ENCODE results near the gene BEND6.

Gene BEND6

DNA sequence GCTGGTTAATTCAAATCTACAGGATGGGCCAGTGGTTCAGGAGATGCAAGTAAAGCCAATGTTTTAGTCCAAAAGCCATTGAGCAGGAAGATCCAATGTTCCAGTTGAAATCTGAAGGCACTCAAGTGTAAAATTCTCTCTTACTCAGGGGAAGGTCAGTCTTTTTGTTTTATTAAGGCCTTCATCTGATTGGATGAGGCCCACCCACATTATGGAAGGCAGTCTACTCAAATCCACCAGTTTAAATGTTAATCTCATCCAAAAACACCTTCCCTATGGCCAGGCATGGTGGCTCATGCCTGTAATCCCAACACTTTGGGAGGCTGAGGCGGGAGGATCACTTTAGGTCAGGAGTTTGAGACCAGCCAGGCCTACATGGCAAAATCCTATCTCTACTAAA, 31.3 kb upstream of the BEND6 start:
- Histone ChIP-seq H3K36me3 (ENCODE audit: insufficient read depth, low read length) (no peaks in the 10 kb centered on the region), H3K4me1 (ENCODE audit: control insufficient read depth, insufficient read depth, low read length) (peaks cover 17% of the 10 kb centered on the region), H3K27me3 (ENCODE audit: control insufficient read depth, insufficient read depth, low read length) (no peaks in the 10 kb centered on the region), H3K4me2 (ENCODE audit: low read length) (no peak overlapping the region), H3K4me3 (ENCODE audit: low read length) (no peak overlapping the region), H3K9me3 (replicated peaks; ENCODE audit: low read length) (no peaks in the 10 kb centered on the region), H3K9ac (ENCODE audit: low read depth, low read length) (no peak overlapping the region)

DNA sequence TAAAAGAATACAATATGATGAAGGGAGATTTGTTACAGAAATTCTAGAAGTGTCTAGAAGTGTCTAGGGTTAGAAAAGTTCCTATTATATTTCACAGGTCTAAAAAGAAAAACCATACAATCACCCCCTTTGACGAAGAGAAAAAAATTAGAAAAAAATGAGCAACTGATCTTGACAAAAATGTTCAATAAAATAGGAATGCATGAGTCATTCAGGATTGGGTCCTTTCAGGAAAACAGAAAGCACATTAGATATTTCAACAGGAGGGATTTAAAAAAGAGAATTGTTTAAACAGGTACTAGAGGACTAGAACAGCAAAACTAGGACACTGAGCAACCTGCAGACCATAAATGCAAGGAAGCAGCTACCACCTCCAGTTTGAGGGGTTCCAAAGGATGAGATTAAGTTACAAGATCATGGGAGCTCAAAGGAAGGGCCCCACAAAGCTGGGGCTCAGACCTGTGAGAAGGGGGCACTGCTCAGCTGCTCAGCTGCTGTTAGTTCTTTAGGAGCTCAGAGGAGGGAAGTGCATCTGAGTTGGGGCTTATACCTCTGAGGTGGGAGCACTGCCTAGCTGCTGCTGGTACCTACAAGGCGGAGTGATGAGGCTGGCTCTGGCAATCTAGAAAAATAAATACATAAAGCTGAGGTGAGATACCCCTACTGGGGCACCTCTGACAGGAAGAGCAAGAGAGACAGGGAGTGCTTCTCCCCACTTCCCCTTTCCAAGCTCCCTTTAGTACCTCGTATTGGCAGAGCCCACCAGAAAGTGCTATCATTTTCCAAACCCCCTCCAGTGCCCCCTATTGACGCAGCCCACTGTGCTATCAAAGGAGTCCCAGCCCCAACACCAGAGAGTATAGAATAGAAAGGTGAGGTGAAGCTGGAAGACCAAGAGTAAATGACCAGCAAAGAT, 27.1 kb upstream of the BEND6 start:
- H3K9me3 ChIP-seq (replicated peaks; ENCODE audit: low read length), result no peaks in the 10 kb centered on the region
- no peaks in the 10 kb centered on the region for H3K27me3 ChIP-seq (ENCODE audit: control insufficient read depth, insufficient read depth, low read length)
- peaks cover 17% of the 10 kb centered on the region for H3K4me1 ChIP-seq (ENCODE audit: control insufficient read depth, insufficient read depth, low read length)
- peak overlapping the region; percentile 19 for H3K4me2 ChIP-seq (ENCODE audit: low read length)
- H3K9ac ChIP-seq (ENCODE audit: low read depth, low read length), result no peak overlapping the region
- H3K36me3 ChIP-seq (ENCODE audit: insufficient read depth, low read length), result peaks cover 3% of the 10 kb centered on the region
- no peak overlapping the region for H3K4me3 ChIP-seq (ENCODE audit: low read length)

DNA sequence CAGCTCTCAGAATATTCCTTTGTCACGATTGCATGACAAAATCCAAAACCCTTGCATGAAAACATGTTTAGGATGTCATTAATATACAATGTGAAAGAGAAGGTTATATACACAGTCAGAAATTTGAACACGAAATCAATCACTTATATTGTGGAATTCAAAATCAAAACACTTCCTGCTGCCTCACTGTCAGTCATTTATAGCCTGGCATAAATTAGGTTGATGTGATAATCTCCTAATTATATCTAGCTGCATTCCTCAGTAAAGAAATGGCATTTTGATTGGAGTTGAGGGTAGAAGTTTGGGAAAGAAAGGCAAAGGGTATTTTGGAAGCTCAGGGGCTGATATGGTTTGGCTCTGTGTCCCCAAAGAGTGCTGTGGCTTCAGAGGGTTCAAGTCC, 24.1 kb upstream of the BEND6 start:
- Histone ChIP-seq H3K4me3 (ENCODE audit: low read length) (no peak overlapping the region), H3K27me3 (ENCODE audit: control insufficient read depth, insufficient read depth, low read length) (no peaks in the 10 kb centered on the region), H3K4me2 (ENCODE audit: low read length) (no peak overlapping the region), H3K9ac (ENCODE audit: low read depth, low read length) (no peak overlapping the region), H3K9me3 (replicated peaks; ENCODE audit: low read length) (no peaks in the 10 kb centered on the region), H3K4me1 (ENCODE audit: control insufficient read depth, insufficient read depth, low read length) (peaks cover 17% of the 10 kb centered on the region), H3K36me3 (ENCODE audit: insufficient read depth, low read length) (peaks cover 3% of the 10 kb centered on the region)

DNA sequence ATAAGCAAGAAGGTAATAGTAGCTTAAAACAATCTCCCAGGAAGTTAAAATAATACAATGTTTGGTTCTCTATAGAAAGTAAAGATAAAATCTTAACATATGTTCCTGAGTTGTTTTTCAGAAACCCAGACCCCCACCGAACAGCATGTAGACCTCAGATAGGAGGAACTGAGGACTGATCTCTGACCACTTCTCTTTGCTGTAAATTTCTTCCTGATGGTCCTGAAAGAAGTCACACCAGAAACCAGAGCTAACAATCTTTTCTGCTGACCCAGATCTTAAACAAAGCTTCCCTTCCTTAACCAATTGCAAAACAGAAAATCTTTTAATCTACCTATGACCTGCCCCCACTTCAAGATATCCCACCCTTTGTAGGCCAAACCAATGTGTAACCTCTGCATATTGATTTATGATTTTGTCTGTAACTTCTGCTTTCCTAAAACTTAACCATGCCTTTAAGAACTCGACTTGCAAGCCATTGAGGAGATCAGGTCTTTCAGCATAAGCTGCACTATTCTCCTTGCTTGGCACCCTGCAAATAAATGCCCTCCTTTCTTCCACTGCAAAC, 21.9 kb upstream of the BEND6 start:
- Histone ChIP-seq H3K4me1 (ENCODE audit: control insufficient read depth, insufficient read depth, low read length) (peaks cover 8% of the 10 kb centered on the region), H3K9me3 (replicated peaks; ENCODE audit: low read length) (no peaks in the 10 kb centered on the region), H3K36me3 (ENCODE audit: insufficient read depth, low read length) (peaks cover 3% of the 10 kb centered on the region), H3K27me3 (ENCODE audit: control insufficient read depth, insufficient read depth, low read length) (no peaks in the 10 kb centered on the region), H3K4me2 (ENCODE audit: low read length) (no peak overlapping the region), H3K9ac (ENCODE audit: low read depth, low read length) (no peak overlapping the region), H3K4me3 (ENCODE audit: low read length) (no peak overlapping the region)

DNA sequence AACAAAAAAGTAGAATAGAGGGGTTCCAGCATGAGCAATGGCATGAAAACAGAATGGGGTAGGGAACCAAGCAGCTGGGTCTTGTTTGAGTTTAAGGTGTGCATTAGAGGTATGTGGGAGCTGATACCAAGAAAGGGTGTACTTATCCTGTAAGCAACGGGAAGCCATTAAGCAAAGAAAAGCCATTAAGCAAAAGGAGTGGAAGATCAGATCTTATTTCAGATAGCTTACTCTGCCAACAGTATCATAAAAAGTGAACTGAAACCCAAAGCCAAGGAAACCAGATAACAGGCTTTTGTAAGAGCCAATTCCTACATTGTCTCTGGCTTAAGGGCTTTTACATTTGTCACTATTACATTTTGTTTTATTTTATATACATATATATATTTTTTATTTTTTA, 21.3 kb upstream of the BEND6 start:
- Histone ChIP-seq H3K4me3 (ENCODE audit: low read length) (no peak overlapping the region), H3K36me3 (ENCODE audit: insufficient read depth, low read length) (peaks cover 3% of the 10 kb centered on the region)

DNA sequence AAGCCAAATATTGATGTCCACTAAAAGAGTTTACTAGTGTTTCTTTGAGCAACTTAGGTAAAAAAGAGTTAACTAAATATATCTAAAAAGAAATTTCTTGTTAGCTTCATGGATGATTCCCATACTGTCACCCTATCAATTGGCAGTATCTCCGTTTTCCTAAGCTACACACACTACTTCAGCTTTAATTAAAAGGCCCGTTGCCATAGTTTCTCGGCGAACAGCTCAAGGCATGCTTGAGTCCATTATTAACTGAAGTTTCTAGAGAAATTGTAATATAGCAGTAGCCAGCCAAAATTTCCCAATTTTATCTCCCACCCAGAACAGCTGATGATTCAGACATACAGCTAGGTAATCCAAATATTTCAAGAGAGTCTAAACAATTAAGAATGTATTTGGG, 20.0 kb upstream of the BEND6 start:
- H3K4me2 ChIP-seq (ENCODE audit: low read length), result no peak overlapping the region
- no peaks in the 10 kb centered on the region for H3K27me3 ChIP-seq (ENCODE audit: control insufficient read depth, insufficient read depth, low read length)
- H3K36me3 ChIP-seq (ENCODE audit: insufficient read depth, low read length), result peaks cover 1% of the 10 kb centered on the region
- no peak overlapping the region for H3K9ac ChIP-seq (ENCODE audit: low read depth, low read length)
- H3K9me3 ChIP-seq (replicated peaks; ENCODE audit: low read length), result no peaks in the 10 kb centered on the region
- no peak overlapping the region for H3K4me3 ChIP-seq (ENCODE audit: low read length)
- H3K4me1 ChIP-seq (ENCODE audit: control insufficient read depth, insufficient read depth, low read length), result peaks cover 16% of the 10 kb centered on the region

More for the DNA sequence above, 21.3 kb upstream of the BEND6 start:
- Histone ChIP-seq H3K27me3 (ENCODE audit: control insufficient read depth, insufficient read depth, low read length) (no peaks in the 10 kb centered on the region), H3K9ac (ENCODE audit: low read depth, low read length) (no peak overlapping the region), H3K9me3 (replicated peaks; ENCODE audit: low read length) (no peaks in the 10 kb centered on the region), H3K4me2 (ENCODE audit: low read length) (no peak overlapping the region), H3K4me1 (ENCODE audit: control insufficient read depth, insufficient read depth, low read length) (peaks cover 9% of the 10 kb centered on the region)

DNA sequence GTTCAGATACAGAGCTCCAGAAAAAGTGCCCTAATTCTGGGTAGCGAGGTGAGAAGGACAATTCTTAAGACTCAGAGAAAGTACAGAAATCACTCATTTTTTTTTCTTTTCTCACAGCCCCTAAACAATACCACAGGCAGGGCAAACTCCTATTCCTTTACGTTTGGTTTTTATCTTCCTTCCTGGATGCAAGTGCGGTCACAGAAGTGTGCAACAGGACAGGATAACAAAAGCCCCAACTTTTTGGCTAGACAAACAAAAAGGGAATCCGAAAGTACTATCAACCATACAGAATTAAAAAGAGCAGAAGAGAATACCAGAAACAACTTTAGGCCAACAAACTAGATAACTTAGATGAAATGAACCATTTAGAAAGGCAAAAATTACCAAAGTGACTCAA, 18.4 kb upstream of the BEND6 start:
- Histone ChIP-seq H3K9me3 (replicated peaks; ENCODE audit: low read length) (no peaks in the 10 kb centered on the region), H3K4me2 (ENCODE audit: low read length) (no peak overlapping the region), H3K9ac (ENCODE audit: low read depth, low read length) (no peak overlapping the region), H3K27me3 (ENCODE audit: control insufficient read depth, insufficient read depth, low read length) (no peaks in the 10 kb centered on the region), H3K4me1 (ENCODE audit: control insufficient read depth, insufficient read depth, low read length) (peaks cover 16% of the 10 kb centered on the region), H3K36me3 (ENCODE audit: insufficient read depth, low read length) (no peaks in the 10 kb centered on the region), H3K4me3 (ENCODE audit: low read length) (no peak overlapping the region)

DNA sequence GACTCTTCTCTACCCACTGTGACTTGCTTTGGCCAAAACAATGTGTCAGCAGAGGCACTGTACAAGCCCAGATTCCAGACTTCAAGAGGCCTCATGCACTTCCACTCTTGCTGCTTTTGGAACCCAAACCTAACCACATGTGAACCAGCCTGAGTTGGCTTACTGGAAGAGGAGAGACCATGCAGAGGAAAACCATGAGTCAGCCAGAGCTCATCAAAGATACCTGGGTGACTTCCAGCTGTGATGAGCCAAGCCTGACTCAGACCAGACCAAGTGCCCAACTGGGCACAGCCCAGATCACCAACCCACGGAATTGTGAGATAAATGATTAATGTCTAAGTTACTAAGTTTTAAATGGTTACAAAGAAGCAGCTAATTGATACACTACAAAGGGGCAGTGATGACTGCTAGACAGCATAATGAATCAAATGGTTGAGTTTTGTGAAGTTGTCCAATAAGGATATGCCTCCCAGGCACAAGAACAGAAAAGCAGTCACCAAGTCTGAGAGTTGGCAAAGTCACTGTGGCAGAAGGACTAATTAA, 16.2 kb upstream of the BEND6 start:
- Histone ChIP-seq H3K9me3 (replicated peaks; ENCODE audit: low read length) (peaks cover 2% of the 10 kb centered on the region), H3K4me1 (ENCODE audit: control insufficient read depth, insufficient read depth, low read length) (peaks cover 16% of the 10 kb centered on the region), H3K4me2 (ENCODE audit: low read length) (peak overlapping the region; percentile 59), H3K36me3 (ENCODE audit: insufficient read depth, low read length) (no peaks in the 10 kb centered on the region), H3K27me3 (ENCODE audit: control insufficient read depth, insufficient read depth, low read length) (no peaks in the 10 kb centered on the region), H3K9ac (ENCODE audit: low read depth, low read length) (no peak overlapping the region), H3K4me3 (ENCODE audit: low read length) (peak overlapping the region; percentile 1)

DNA sequence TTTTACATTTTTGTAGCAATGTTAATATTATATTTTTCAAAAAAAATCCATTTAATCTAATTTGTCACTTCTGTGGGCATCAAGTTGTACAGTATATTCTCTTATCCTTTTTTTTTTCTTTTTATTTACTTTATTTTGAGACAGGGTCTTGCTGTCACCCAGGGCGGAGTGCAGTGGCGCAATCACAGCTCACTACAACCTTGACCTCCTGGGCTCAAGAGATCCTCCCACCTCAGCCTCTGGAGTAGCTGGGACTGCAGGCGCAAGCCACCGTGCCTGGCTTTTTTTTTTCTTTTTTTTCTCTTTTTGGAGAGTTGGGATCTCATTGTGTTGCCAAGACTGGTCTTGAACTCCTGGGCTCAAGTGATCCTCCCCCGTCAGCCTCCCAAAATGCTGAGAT, 14.4 kb upstream of the BEND6 start:
- H3K4me3 ChIP-seq (ENCODE audit: low read length), result no peak overlapping the region
- H3K36me3 ChIP-seq (ENCODE audit: insufficient read depth, low read length), result no peaks in the 10 kb centered on the region
- H3K27me3 ChIP-seq (ENCODE audit: control insufficient read depth, insufficient read depth, low read length), result no peaks in the 10 kb centered on the region
- peaks cover 16% of the 10 kb centered on the region for H3K4me1 ChIP-seq (ENCODE audit: control insufficient read depth, insufficient read depth, low read length)
- H3K4me2 ChIP-seq (ENCODE audit: low read length), result no peak overlapping the region
- H3K9ac ChIP-seq (ENCODE audit: low read depth, low read length), result no peak overlapping the region
- peaks cover 2% of the 10 kb centered on the region for H3K9me3 ChIP-seq (replicated peaks; ENCODE audit: low read length)

DNA sequence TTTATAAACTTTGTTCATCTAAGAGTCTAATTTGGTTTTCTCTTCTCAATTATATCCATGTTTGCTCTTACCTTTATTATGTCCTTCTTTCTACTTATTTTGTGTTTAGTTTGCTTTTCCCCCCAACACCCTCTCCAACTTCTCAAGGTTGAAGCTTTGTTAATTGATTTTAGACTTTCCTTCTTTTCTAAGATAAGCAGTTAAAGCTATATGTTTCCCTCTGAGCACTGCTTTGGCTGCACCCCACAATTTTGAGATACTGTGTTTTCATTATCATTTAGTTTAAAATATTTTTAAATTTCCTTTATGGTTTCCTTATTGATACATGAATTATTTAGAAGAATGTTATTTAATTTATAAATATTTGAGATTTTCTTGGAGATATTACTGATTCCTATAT, 13.9 kb upstream of the BEND6 start:
- Histone ChIP-seq H3K9ac (ENCODE audit: low read depth, low read length) (no peak overlapping the region), H3K27me3 (ENCODE audit: control insufficient read depth, insufficient read depth, low read length) (no peaks in the 10 kb centered on the region), H3K4me1 (ENCODE audit: control insufficient read depth, insufficient read depth, low read length) (peaks cover 16% of the 10 kb centered on the region), H3K4me3 (ENCODE audit: low read length) (no peak overlapping the region), H3K36me3 (ENCODE audit: insufficient read depth, low read length) (no peaks in the 10 kb centered on the region), H3K4me2 (ENCODE audit: low read length) (no peak overlapping the region), H3K9me3 (replicated peaks; ENCODE audit: low read length) (peaks cover 2% of the 10 kb centered on the region)

DNA sequence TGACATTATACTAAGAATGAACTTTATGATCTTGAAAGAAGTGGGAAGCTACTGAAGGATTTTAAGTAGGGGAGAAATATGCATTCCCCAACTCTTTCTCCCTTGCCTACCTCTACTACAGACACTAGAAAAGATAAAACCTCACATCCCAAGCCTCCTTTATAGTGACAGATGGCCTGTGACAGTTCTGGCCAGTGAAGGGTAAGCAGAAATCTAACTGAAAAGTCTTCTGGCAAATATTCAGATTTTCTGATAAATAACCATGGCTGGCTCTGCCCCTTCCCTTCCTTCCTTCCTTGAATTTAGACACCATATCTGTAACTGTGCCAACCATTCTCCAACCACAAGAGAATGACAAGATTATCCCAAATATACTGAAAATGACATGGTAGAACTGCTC, 10.2 kb upstream of the BEND6 start:
- Histone ChIP-seq H3K9me3 (replicated peaks; ENCODE audit: low read length) (peaks cover 2% of the 10 kb centered on the region), H3K4me3 (ENCODE audit: low read length) (no peak overlapping the region), H3K4me1 (ENCODE audit: control insufficient read depth, insufficient read depth, low read length) (no peaks in the 10 kb centered on the region), H3K36me3 (ENCODE audit: insufficient read depth, low read length) (peaks cover 4% of the 10 kb centered on the region), H3K4me2 (ENCODE audit: low read length) (no peak overlapping the region), H3K27me3 (ENCODE audit: control insufficient read depth, insufficient read depth, low read length) (no peaks in the 10 kb centered on the region), H3K9ac (ENCODE audit: low read depth, low read length) (no peak overlapping the region)
